Measurements from ENCODE around the gene IKZF5. TPM values are rescaled to one million over a fixed set of nuclear protein-coding genes. Genes with fewer than 3 reads are reported as not detected.

IKZF5 gene
- total and polyA plus RNA-seq, 9 of the 15 experiments (the other 6 are each of a cell fraction or from before 2014, with no cell fraction given), result 3.8 to 19.6 (median 12.4) TPM

- TF ChIP-seq PRDM10 (IDR thresholded peaks at IDR 0.05; ENCODE audit: partially characterized antibody) (no peak), TAF15 (IDR thresholded peaks at IDR 0.05; ENCODE audit: low read depth, low read length) (no peak), JUND (IDR thresholded peaks at IDR 0.05; ENCODE audit: borderline replicate concordance, low read depth, low read length) (no peak), JUND (tag; IDR thresholded peaks at IDR 0.05; ENCODE audit: borderline replicate concordance, low read depth, low read length) (no peak), PURB (CRISPR knock-in tag; IDR thresholded peaks at IDR 0.05; ENCODE audit: low read depth) (no peak), HMGXB4 (CRISPR knock-in tag; IDR thresholded peaks at IDR 0.05) (no peak), GTF2A2 (tag; IDR thresholded peaks at IDR 0.05) (no peak), MYC (IDR thresholded peaks at IDR 0.05; ENCODE audit: low read depth, low read length) (no peak), MYC (CRISPR knock-in tag; IDR thresholded peaks at IDR 0.05; ENCODE audit: borderline replicate concordance, low read depth) (no peak), C11orf30 (IDR thresholded peaks at IDR 0.05; ENCODE audit: low read depth) (no peak), ZNF764 (CRISPR knock-in tag; IDR thresholded peaks at IDR 0.05; ENCODE audit: low read depth) (no peak), TCF15 (CRISPR knock-in tag; IDR thresholded peaks at IDR 0.05) (no peak), FUS (optimal IDR thresholded peaks at IDR 0.05; ENCODE audit: low read depth, low read length) (no peak), GMEB1 (CRISPR knock-in tag; IDR thresholded peaks at IDR 0.05) (no peak), NFIC (IDR thresholded peaks at IDR 0.05) (peak; percentile 39; the same call in 1 of the 2 replicates), NR3C1 (CRISPR knock-in tag; IDR thresholded peaks at IDR 0.05) (no peak), TFAM (CRISPR knock-in tag; conservative IDR thresholded peaks at IDR 0.05) (no peak), MEIS2 (IDR thresholded peaks at IDR 0.05; ENCODE audit: partially characterized antibody) (no peak), YY1 (IDR thresholded peaks at IDR 0.05; ENCODE audit: borderline replicate concordance in 1 of 3, control insufficient read depth in 1 of 3, extremely low read depth in 1 of 3, insufficient read depth in 3 of 3, insufficient read length in 1 of 3, insufficient replicate concordance in 2 of 3, low read depth in 1 of 3, low read length in 2 of 3) (no peak), SREBF1 (IDR thresholded peaks at IDR 0.05; ENCODE audit: borderline replicate concordance, low read depth, low read length) (no peak), EHMT2 (IDR thresholded peaks at IDR 0.05) (no peak)
These were observed 27.0 kb upstream of the IKZF5 start (continued) for GRCh38 chr10:123035467-123036086.

Data from K562 (cell line).